OCI-M2 (cell line): ENCODE data around the gene RIC8A.
A peak's percentile ranks its signal among the peaks of the same experiment; 100 is the strongest.
"Not testable (repeated sequence)": the region's sequence is repeated elsewhere in the genome, so short reads cannot be mapped to it uniquely, and the experiment has no call there.

Experiments
- DNase-seq: peaks from one replicate; lab custom pipeline; 2025; ENCODE audit not compliant: unreplicated experiment; lab: John Stamatoyannopoulos, UW

Gene RIC8A

DNA sequence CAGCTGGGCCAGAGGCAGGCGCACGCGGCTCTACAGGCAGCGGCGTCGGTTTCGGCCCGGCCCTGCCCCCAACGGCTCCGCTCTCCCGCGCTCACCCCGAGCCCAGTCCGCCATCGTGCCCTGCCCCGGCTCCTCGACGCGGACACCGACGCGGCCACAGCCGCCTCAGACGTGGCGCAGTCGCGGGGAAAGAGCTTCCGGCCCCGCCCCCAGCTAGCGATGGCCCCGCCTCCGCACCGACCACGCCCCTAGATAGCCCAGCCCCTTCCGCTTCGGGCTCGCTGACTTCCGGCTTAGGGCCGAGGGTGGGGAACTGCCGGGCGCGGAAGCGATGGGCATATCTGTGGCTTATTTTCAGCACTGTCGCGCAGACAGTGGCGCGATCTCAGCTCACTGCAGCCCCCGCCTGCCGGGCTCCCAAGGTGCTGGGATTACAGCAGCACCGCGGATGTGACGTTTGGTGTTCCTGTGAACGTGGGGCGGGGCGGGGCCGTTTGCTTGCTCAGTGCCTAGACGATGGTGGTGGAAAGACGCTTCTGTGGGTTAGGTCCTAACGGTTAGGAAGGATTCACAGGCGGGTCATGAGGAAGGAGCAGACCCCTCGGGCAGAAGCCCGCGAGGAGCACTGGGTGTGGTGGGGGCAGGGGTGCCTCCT, at the start of gene RIC8A, which contains the start of gene BET1L:
Gene RIC8A (plus strand): TSS at position 501 of the 655 bp plus-strand sequence. CDS start 1,147 bp downstream, outside the sequence.
Gene BET1L (minus strand): TSS at position 192 of the 655 bp plus-strand sequence. CDS start 78 bp downstream, at position 114.
- peak; percentile 65 for DNase-seq

DNA sequence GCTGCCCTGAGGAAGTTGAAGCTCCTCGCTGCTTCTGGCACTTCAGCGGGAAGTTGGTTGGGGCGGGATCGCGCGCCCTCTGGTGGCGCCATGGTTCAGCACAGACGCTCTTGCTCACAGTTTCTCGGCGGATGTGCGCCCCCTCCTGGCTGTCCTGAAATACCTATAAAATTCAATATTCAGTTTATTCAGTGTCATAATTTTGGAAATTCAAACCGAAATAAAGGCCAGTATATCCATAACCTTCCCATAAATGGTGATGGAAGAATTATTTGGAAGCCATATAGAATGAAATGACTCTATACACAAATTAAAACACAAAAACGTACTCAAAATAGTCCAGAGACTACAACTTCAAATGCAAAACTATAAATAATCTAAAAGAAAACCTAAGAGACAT, 27.3 kb upstream of the RIC8A start:
- DNase-seq, result not testable (repeated sequence)

DNA sequence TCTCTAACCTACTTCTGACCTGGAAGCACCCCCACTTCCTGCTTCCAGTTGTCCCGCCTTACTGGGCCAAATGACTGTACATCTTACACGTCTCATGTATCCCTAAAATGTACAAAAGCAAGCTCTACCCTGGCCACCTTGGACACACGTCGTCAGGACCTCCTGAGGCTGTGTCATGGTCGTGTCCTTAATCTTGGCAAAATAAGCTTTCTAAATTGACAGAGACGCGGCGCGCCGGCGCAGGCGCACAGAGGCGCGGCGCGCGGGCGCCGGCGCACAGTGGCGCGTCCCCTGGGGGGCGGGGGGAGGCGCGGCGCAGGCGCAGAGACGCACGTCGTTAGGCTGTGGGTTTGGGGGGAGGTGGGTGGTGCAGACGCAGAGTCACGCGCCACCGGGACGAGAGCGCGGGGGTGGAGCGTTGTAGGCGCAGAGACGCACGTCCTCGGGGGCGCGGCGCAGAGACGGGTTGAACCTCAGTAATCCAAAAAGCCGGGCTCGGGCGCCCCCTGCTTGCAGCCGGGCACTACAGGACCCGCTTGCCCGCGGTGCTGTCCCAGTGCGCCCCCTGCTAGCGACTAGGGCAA, 18.2 kb upstream of the RIC8A start:
- DNase-seq, result not testable (repeated sequence)

DNA sequence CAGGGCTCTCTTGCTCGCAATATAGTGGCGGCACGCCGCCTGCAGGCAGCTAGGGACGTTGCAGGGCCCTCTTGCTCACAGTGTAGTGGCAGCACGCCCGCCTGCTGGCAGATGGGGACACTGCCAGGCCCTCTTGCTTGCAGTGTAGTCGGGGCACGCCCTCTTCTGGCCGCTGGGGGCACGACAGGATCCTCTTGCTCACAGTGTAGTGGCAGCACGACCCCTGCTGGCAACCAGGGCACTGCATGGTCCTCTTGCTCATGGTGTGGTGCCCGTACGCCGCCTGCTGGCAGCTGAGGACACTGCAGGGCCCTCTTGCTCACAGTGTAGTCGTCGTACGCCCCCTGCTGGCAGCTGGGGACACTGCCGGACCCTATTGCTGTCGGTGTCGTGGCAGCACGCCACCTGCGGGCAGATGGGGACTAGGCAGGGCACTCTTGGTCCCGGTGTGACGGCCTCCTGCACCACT, 17.6 kb upstream of the RIC8A start:
- DNase-seq, result not testable (repeated sequence)

DNA sequence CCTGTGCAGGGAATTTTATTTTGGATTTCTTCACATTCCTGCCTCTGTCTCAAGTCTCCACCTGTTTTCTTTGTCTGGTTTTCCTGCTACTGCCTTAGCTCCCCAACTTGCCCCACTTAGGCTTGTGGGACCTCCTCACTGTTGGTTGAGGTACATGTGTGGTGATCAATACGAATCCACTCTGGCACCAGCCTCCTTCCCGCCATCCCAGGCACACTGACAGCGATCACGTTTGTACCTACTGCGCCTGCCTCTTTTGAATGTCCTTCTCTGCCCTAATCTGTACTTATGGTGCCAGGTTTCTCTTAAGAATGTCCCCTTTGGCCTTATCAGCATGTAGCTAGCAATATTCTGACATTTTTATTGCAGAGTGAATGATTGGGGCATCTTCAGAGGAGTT, 17.0 kb upstream of the RIC8A start:
- DNase-seq, result not testable (repeated sequence)

DNA sequence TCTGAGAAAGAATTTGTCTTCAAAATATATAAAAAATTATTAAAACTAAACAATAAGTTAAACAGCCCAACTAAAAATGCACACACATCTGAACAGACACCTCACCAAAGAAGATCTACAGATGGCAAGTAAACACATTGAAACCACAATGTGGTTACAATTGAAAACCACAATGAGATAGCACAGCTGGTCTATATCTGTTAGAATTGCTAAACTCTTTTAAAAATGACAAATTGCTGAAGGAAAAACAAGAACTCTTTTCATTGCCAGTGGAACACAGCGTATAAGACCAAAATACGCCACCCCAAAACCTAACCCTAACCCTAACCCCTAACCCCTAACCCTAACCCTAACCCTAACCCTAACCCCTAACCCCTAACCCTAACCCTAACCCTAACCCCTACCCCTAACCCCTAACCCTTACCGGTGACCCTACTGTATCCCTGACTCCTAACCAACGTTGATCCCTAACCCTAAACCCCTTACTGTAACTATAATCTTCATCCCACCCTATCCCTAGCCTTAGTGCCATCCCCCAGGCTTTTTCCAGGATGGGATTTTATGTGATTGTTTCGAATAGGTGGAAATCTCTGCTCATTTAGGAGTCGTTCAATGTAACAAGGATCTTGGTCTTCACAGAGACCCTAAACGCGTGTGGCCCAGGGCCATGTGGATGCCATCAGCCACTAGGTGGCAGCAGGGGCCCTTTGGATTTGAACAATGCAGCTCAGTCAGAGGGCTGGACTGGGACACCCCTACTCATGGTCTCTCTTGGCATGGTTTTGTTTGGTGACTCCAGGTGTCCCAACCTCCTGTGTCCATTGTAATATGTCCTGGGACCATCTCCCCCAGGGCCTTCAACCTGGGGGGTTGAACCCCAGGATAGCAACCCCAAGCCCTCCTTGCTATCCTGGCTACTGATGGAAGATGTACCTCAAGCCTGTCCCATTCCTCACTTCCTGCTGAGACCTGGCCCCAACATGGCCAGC, 15.7 kb upstream of the RIC8A start:
- DNase-seq, result not testable (repeated sequence)

DNA sequence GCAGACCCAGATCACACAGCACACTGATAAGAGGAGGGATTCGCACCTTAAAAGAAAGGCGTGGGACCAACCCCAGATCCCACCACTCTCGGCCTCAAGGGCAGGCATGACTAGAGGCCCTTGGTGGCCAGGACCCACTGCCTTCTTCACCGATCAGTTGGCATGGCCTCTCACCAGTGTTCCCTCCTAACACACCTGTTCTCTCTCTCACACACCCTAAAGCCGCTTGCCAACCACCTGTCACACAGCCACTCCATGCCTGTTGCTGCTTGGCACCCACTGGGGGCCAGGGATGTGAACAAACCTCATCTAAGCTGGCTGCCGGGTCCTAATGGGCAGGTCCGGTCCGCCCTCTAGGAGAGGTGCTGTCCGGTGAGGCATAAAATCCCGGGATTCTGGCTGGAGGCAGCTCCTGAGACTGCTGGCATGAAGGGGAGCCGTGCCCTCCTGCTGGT, 14.8 kb upstream of the RIC8A start, which contains the start of gene SCGB1C1:
Gene SCGB1C1 (plus strand): TSS at position 405 of the 455 bp plus-strand sequence. CDS start 22 bp downstream, at position 427.
- DNase-seq, result not testable (repeated sequence)

DNA sequence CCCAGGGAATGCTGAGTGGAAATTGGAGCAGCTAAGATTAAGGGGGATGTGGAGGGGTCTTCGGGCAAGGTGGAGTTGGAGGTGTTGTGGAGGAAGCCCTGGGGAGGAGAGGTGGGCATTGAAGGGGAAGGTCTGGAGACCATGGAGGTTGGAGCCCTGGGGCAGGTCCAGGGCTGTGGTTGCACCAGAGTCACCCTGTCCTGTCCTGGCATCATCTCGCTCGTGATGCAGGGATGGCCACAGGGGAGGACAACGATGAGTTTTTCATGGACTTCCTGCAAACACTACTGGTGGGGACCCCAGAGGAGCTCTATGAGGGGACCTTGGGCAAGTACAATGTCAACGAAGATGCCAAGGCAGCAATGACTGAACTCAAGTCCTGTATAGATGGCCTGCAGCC, 14.0 kb upstream of the RIC8A start:
- not testable (repeated sequence) for DNase-seq

DNA sequence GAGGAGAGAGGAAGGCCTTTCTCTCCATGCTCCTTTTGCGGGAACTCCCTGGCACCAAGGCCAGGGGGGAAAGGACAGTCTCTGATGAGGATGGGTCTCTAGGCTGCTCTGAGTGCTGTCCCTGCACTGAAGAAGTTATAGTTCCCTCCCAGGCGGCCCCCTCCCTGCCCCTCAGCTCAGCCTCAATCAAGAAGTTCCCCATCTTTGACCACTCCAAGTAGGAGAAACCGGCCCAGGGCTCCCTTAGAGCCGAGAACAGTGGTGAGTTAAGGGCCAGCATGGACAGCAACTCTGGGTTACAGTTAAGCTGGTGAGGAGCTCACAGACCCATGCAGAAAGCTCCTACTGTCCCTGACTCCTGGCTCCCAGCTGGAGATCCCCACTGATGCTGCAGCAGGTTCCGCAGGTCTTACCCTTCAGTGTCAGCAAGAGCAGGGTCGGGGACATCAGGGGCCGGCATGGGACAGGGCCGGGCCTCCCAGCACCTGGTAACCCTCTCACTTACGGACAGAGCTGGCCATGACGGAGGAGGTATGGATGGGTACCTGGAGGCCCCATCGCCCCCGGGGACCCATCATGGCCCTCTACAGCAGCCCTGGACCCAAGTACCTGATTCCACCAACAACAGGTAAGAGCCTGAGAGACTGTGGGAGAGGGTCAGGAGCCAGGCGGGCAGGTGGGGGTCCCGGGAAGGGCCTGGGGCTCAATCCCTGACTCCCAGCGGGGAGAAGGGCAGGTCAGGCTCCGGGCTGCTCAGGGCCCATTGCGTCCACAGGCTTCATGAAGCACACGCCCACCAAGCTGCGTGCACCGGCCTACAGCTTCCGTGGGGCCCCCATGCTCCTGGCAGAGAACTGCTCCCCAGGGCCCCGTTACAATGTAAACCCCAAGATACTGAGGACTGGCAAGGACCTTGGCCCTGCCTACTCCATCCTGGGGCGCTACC, 10.4 kb upstream of the RIC8A start:
- no peak for DNase-seq

DNA sequence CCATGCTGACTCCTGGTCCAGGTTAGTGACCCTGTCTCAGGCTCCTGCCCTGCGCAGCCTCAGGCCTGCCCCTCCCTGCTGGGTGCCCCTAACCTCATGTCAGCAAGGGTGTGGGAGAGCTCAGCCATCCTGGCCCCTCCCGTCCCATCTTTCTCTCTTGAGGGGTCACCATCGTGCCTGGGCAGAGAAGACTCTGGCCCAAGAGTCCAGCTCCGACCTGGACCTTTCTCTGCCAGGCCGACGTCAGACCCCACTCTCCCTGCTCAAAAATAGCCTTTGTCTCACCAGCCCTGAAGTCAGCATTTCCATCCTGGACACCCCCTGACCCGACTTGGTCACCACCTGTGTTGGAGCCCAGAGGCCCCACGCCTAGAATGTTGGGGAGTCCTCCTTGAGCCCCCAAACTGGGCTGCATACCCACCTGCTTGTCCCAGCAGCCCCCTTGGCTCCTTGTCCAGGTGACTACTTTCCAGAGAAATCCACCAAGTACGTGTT, 9.7 kb upstream of the RIC8A start:
- no peak for DNase-seq

DNA sequence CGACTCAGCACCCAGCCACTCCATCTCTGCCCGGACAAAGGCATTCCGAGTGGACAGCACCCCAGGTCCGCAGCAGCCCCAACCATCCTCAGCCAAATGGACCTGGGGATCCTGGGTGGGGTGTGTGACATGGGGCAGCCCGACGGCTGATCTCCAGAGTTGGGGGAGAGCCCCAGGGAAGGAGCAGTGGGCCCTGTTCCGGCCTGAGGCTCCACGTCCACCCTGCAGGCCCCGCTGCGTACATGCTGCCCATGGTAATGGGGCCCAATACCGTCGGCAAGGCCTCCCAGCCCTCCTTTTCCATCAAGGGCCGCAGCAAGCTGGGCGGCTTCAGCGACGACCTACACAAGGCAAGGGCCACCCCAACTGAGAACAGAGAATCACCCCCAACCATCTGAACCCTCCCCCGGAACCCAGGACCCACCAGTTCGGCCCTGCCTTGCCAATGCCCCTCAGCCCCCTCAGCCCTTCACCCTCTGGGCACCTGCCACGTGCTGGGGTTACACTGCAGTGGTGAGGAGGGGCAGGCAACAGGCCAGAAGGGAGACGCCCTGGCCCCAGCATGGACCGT, 9.2 kb upstream of the RIC8A start:
- DNase-seq, result no peak

DNA sequence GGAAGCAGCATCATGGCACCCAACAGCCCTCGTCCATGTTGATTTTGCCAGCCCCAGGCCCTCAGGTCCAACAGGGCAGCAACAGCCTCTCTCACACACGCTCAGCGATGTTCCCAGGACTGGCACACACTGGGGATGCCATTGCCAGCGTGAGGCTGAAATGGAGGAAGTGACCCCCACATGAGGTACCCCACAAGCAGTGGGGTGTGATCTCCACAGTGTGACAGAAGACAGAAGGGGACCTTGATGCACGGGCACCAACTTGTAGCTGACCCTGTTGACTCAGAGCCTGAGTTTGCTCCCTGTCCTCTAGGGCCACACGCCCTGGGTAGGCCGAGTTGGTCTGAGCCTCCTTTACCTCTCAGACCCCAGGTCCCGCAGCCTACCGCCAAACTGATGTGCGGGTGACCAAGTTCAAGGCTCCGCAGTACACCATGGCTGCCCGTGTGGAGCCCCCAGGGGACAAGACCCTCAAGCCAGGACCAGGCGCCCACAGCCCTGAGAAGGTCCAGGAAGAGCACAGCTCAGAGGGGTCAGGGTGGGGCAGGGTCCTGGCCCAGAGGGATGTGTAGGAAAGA, 8.4 kb upstream of the RIC8A start:
- no peak for DNase-seq

DNA sequence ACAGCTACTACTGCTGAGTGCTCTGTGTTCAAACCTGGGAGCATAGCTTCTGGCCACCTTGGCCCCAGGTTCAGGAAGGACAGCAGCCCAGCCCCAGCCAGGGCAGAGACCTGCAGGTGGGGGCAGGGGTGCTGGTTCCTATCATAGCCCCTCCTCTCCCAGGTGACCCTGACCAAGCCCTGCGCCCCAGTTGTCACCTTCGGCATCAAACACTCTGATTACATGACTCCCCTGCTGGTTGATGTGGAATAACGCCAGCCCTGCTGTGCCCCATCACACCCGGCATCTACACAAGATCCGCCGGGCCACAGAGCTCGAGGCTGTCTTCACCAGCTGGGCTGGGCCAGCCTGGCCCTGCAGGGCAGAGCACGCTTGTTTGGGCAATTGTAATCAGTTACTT, 7.7 kb upstream of the RIC8A start:
- DNase-seq, result no peak

DNA sequence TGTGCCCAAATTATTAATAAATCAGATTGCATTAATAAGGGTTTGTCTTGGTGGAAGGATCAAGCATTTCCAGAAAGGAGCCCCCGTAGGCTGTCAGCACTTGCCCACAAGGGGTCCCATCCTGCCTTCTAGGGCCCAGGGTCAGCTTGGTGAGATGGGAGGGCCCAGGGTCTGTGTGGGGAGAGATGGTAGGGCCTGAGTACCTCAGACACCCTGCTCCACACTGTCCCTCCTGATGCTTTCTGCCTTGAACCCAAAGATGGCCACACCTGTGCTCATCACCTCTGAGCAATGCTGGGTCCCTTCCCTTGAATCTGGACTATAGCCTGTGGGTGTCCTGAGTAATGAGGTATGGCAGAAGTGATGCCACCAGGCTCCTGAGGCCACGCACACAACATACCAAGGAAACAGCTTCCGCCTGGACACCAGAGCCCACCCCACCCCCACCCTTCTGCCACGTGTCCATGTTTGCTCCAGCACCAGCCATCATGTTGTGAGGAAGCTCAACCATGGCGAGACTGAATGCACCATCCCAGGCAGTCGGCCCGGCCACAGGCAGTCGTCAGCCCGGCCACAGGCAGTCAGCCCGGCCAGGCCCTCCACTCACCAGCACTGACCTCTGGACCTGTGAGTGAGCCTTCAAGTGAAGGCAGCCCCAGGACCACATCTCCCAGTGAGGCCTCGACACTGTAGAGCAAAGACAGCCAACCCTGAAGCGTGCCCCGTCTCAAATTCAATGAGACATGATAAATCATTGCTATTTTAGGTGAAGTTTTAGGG, 7.1 kb upstream of the RIC8A start:
- no peak for DNase-seq

DNA sequence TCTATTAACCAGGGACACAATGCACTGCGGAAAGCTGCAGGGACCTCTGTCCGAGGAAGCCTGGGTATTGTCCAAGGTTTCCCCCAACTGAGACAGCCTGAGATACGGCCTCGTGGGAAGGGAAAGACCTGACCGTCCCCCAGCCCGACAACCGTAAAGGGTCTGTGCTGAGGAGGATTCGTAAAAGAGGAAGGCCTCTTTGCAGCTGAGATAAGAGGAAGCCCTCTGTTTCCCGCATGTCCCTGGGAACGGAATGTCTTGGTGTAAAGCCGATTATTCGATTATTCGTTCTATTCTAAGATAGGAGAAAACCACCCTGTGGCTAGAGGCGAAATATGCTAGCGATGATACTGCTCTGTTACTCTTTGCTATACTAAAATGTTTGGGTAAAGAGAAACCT, 5.5 kb upstream of the RIC8A start:
- DNase-seq, result peak; percentile 84

DNA sequence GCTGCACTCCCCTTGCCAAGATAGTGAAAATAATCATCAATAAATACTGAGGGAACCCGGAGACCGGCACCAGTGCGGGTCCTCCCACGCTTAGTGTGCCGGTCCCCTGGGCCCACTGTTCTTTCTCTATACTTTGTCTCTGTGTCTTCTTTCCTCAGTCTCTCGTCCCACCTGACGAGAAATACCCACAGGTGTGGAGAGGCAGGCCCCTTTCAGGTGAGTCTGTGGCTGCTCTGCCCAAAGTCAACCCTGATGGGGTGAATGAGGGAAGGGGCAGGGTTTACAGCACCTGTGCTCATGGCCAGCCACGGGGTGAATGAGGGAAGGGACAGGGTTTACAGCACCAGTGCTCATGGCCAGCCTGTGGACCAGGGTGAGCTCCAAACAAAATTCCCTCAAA, 5.0 kb upstream of the RIC8A start:
- no peak for DNase-seq

DNA sequence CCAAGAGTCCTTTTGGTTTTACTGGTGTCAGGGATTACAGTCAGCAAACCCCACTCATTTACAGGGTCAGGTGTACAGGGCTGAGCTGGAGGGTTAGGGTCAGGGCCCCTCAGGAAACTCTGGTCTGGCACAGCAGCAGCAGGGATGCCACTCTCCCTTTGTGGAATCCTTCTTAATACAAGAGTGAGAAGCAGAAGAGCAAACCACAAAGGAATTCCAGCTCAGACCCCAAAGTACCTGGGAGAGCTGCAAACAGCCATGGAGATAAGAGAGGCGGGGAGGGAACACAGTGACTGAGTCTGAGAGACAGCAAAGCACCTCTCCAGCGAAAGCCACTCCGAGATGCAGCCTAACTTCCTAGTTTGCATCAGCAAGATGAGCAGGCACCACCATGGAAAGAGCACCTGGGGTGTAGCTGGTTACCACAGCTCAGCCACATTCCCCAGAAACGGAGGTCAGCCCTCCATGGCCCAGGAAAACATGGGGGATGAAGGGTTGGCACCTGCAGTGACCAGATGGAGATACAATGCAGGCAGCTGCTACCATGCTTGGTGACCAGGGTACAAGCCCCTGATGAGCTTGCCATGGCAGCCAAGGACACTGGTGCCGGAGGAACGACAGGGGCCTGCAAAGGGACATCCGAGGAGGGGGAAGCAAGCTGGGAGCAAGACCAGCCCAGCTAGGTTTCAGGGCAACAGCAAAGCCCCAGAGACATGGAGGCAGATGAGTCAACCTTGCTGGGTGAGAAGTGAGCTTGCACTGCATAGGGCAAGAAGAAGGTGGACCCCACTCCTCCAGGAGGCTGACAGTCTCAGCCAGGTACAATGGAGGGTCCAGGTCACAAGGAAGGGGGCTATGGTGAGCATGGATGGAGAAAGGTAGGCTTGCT, 4.2 kb upstream of the RIC8A start:
- no peak for DNase-seq
